Neural cell (in vitro differentiated cells): ENCODE measurements around the gene TRAM2. TPM values are rescaled to one million over a fixed set of nuclear protein-coding genes. Genes with fewer than 3 reads are reported as not detected.

Experiments used
- H2AFZ ChIP-seq: fragments of 200-600, 300-800 bp; sonication (generic), shearing (Covaris generic); 2 replicates; pipeline ENCODE4 v1.6.0; 2014; ENCODE audit warnings: low read depth, mild to moderate bottlenecking, antibody characterized with exemption, low read length, moderate library complexity
- H3F3A ChIP-seq: fragments of 200-600 bp; shearing (Covaris generic); 2 replicates; pipeline ENCODE4 v1.6.1; 2016; ENCODE audit warnings: mild to moderate bottlenecking, moderate library complexity, mixed read lengths, antibody characterized with exemption, low read length; ENCODE audit not compliant: insufficient read depth, poor library complexity, severe bottlenecking
- H3K27ac ChIP-seq: fragments of 200-600, 300-800 bp; sonication (generic), shearing (Covaris generic); 2 replicates; pipeline ENCODE4 v1.5.1; 2014; ENCODE audit warnings: mild to moderate bottlenecking, low read length, moderate library complexity
- H3K27me3 ChIP-seq: fragments of 300-800, 200-600 bp; sonication (generic), shearing (Covaris generic); 2 replicates; pipeline ENCODE4 v1.6.0; 2014; ENCODE audit warnings: mild to moderate bottlenecking, low read depth, low read length, moderate library complexity; ENCODE audit not compliant: insufficient read depth
- H3K36me3 ChIP-seq: fragments of 300-800, 200-600 bp; sonication (generic), shearing (Covaris generic); 2 replicates; pipeline ENCODE4 v1.5.1; 2014; ENCODE audit warnings: mild to moderate bottlenecking, antibody characterized with exemption, low read length, moderate library complexity; ENCODE audit not compliant: insufficient read depth
- H3K4me2 ChIP-seq: fragments of 300-800, 200-600 bp; sonication (generic), shearing (Covaris generic); 2 replicates; pipeline ENCODE4 v1.6.0; 2014; ENCODE audit warnings: mild to moderate bottlenecking, low read length
- H3K4me3 ChIP-seq: fragments of 300-800, 200-600 bp; sonication (generic), shearing (Covaris generic); 2 replicates; pipeline ENCODE4 v1.5.1; 2014; ENCODE audit warnings: mild to moderate bottlenecking, low read length, moderate library complexity
- H3K79me2 ChIP-seq: fragments of 200-600 bp; shearing (Covaris generic); replicated peaks from 2 replicates; pipeline ENCODE4 v1.6.0; 2014; ENCODE audit warnings: mild to moderate bottlenecking, low read length, moderate library complexity; ENCODE audit not compliant: insufficient read depth
- H3K9ac ChIP-seq: fragments of 300-800, 200-600 bp; sonication (generic), shearing (Covaris generic); 2 replicates; pipeline ENCODE4 v1.6.1; 2016; ENCODE audit warnings: mild to moderate bottlenecking, low read length, mixed read lengths
- H3K9me2 ChIP-seq: fragments of 200-600 bp; shearing (Covaris generic); 2 replicates; pipeline ENCODE4 v1.6.1; 2016; ENCODE audit warnings: mild to moderate bottlenecking, low read length, mixed read lengths; ENCODE audit not compliant: insufficient read depth
- H3K9me3 ChIP-seq: fragments of 200-600, 300-800 bp; sonication (generic), shearing (Covaris generic); 2 replicates; pipeline ENCODE4 v1.6.1; 2016; ENCODE audit warnings: mild to moderate bottlenecking, mixed run types, low read length, moderate library complexity, mixed read lengths
- H4K20me1 ChIP-seq: fragments of 200-600 bp; shearing (Covaris generic); 2 replicates; pipeline ENCODE4 v1.6.1; 2016; ENCODE audit warnings: mild to moderate bottlenecking, mixed run types; ENCODE audit not compliant: insufficient read depth
- CTCF ChIP-seq: fragments of 450-650 bp; IDR thresholded peaks from 2 replicates; pipeline ENCODE4 v1.5.1; 2014; ENCODE audit warnings: antibody characterized with exemption, mild to moderate bottlenecking, moderate library complexity; ENCODE audit not compliant: poor library complexity, severe bottlenecking
- EP300 ChIP-seq: fragments of 450-650 bp; conservative IDR thresholded peaks from 2 replicates; pipeline ENCODE4 v1.6.1; 2014; ENCODE audit warnings: antibody characterized with exemption, mild to moderate bottlenecking, moderate library complexity; ENCODE audit not compliant: poor library complexity, severe bottlenecking
- EZH2 ChIP-seq: fragments of 200-600, 300-800 bp; shearing (Covaris generic), sonication (generic); IDR thresholded peaks from 2 replicates; pipeline ENCODE4 v1.6.1; 2014; ENCODE audit warnings: antibody characterized with exemption, low read length, borderline replicate concordance, mild to moderate bottlenecking; ENCODE audit not compliant: insufficient read depth, poor library complexity, severe bottlenecking
- MXI1 ChIP-seq: fragments of 450-650 bp; conservative IDR thresholded peaks from 2 replicates; pipeline ENCODE4 v1.6.1; 2014; ENCODE audit warnings: antibody characterized with exemption, mild to moderate bottlenecking; ENCODE audit not compliant: poor library complexity, severe bottlenecking
- POLR2AphosphoS5 ChIP-seq: IDR thresholded peaks from 2 replicates; pipeline ENCODE4 v1.6.1; 2012
- RAD21 ChIP-seq: fragments of 450-650 bp; conservative IDR thresholded peaks from 2 replicates; pipeline ENCODE4 v1.6.1; 2014; ENCODE audit warnings: antibody characterized with exemption, mild to moderate bottlenecking, moderate library complexity
- REST ChIP-seq: IDR thresholded peaks from 2 replicates; pipeline ENCODE4 v1.6.1; 2012; ENCODE audit warnings: borderline replicate concordance
- SMC3 ChIP-seq: fragments of 450-650 bp; conservative IDR thresholded peaks from 2 replicates; pipeline ENCODE4 v1.6.1; 2014; ENCODE audit warnings: antibody characterized with exemption, mild to moderate bottlenecking, moderate library complexity; ENCODE audit not compliant: poor library complexity
- TAF1 ChIP-seq: IDR thresholded peaks from 2 replicates; pipeline ENCODE4 v1.6.1; 2012; ENCODE audit warnings: low read depth
- polyA plus RNA-seq: library from polyadenylated mRNA; depleted of rRNA; stranded (reverse); fragments of >200 nt; gene quantifications from 2 replicates; pipeline ENCODE4 v1.2.3, GENCODE V29; 2014

Gene TRAM2
- polyA plus RNA-seq, 1 donor from 2014 or later: 0.41 TPM

GRCh38 chr6:52566201-52566600 is 10.7 kb downstream of the TRAM2 start:
- no peaks in the 10 kb centered on the region for H3K36me3 ChIP-seq
- no peaks in the 10 kb centered on the region for H4K20me1 ChIP-seq
- H3K4me2 ChIP-seq: no peak overlapping the region
- no peak overlapping the region for H3K27ac ChIP-seq
- no peak overlapping the region for H3K4me3 ChIP-seq
- no peak overlapping the region for H2AFZ ChIP-seq
- no peaks in the 10 kb centered on the region for H3K79me2 ChIP-seq
- no peak overlapping the region for H3K9ac ChIP-seq
- H3K27me3 ChIP-seq: no peaks in the 10 kb centered on the region
- no peaks in the 10 kb centered on the region for H3K9me2 ChIP-seq
- H3K9me3 ChIP-seq: no peaks in the 10 kb centered on the region
- TF ChIP-seq POLR2AphosphoS5 (no peak), EP300 (no peak), REST (no peak), EZH2 (no peak), SMC3 (no peak), RAD21 (no peak), MXI1 (no peak), TAF1 (no peak), CTCF (no peak)
- no peaks in the 10 kb centered on the region for H3F3A ChIP-seq

- no peak overlapping the region for H3K4me3 ChIP-seq
- no peaks in the 10 kb centered on the region for H3K79me2 ChIP-seq
- no peaks in the 10 kb centered on the region for H3K27me3 ChIP-seq
- H3K9me2 ChIP-seq: no peaks in the 10 kb centered on the region
- no peaks in the 10 kb centered on the region for H3K9me3 ChIP-seq
- no peak overlapping the region for H3K9ac ChIP-seq
- H3F3A ChIP-seq: no peaks in the 10 kb centered on the region
- no peak for TF ChIP-seq TAF1
- no peak for TF ChIP-seq EP300
- TF ChIP-seq POLR2AphosphoS5: no peak
- no peak for TF ChIP-seq SMC3
- no peaks in the 10 kb centered on the region for H3K36me3 ChIP-seq
- H3K27ac ChIP-seq: no peak overlapping the region
- no peak overlapping the region for H2AFZ ChIP-seq
- H3K4me2 ChIP-seq: no peak overlapping the region
- H4K20me1 ChIP-seq: no peaks in the 10 kb centered on the region
These were observed 12.0 kb downstream of the TRAM2 start for GRCh38 chr6:52564856-52565255.

- H3K27ac ChIP-seq: no peak overlapping the region
- H3K4me2 ChIP-seq: no peak overlapping the region
- H3K36me3 ChIP-seq: no peaks in the 10 kb centered on the region
- no peaks in the 10 kb centered on the region for H3F3A ChIP-seq
- H3K9ac ChIP-seq: no peak overlapping the region
- no peaks in the 10 kb centered on the region for H4K20me1 ChIP-seq
- H3K27me3 ChIP-seq: no peaks in the 10 kb centered on the region
- TF ChIP-seq MXI1 (no peak), CTCF (no peak), SMC3 (no peak), TAF1 (no peak), REST (no peak), EP300 (no peak), POLR2AphosphoS5 (no peak), RAD21 (no peak)
- H2AFZ ChIP-seq: no peak overlapping the region
- no peaks in the 10 kb centered on the region for H3K9me3 ChIP-seq
- H3K79me2 ChIP-seq: no peaks in the 10 kb centered on the region
- H3K9me2 ChIP-seq: no peaks in the 10 kb centered on the region
- H3K4me3 ChIP-seq: no peak overlapping the region
These were observed 13.9 kb downstream of the TRAM2 start for GRCh38 chr6:52562911-52563310.
